GM12878 (cell line): ENCODE measurements around the gene KAZN.

Experiments used
- BHLHE40 ChIP-seq, 2 experiments: fragments of 450-650 bp in 1 of 2; IDR thresholded peaks; 2 replicates each; pipeline ENCODE4 v1.6.1; 2011 to 2017; ENCODE audit warnings: low read depth in 2 of 2, borderline replicate concordance in 1 of 2, improper control_type of control experiment in 1 of 2, low read length in 1 of 2, mild to moderate bottlenecking in 1 of 2
- CTCF ChIP-seq, 3 experiments: IDR thresholded peaks in 2 of 3; conservative IDR thresholded peaks in 1 of 3; 2 replicates each; pipeline ENCODE4 v1.5.1; 2011; ENCODE audit warnings: low read depth in 3 of 3, low read length in 3 of 3, mild to moderate bottlenecking in 3 of 3, control low read depth in 2 of 3, moderate library complexity in 2 of 3, inconsistent platforms in 1 of 3, mixed read lengths in 1 of 3; ENCODE audit not compliant: control insufficient read depth in 2 of 3, insufficient read depth in 1 of 3; ENCODE audit errors: extremely low read depth in 1 of 3
- EGR1 ChIP-seq, 2 experiments: IDR thresholded peaks; 1 replicate in 1 of 2; 2 replicates in 1 of 2; pipeline ENCODE4 v1.6.1; 2011 to 2012; ENCODE audit warnings: low read depth in 2 of 2, low read length in 2 of 2, borderline replicate concordance in 1 of 2, mild to moderate bottlenecking in 1 of 2, moderate library complexity in 1 of 2
- EP300 ChIP-seq, 2 experiments: fragments of 150-350 bp in 1 of 2; IDR thresholded peaks; 2 replicates each; pipeline ENCODE4 v1.6.1; 2011 to 2012; ENCODE audit warnings: low read depth in 2 of 2, low read length in 2 of 2, borderline replicate concordance in 1 of 2, improper control_type of control experiment in 1 of 2, inconsistent platforms in 1 of 2; ENCODE audit not compliant: control insufficient read depth in 1 of 2
- ESRRA ChIP-seq: IDR thresholded peaks from 2 replicates; pipeline ENCODE4 v1.6.1; 2012; ENCODE audit warnings: mild to moderate bottlenecking, low read length, improper control_type of control experiment
- HCFC1 ChIP-seq: fragments of 150-350 bp; IDR thresholded peaks from 2 replicates; pipeline ENCODE4 v1.6.1; 2014; ENCODE audit warnings: low read length
- NRF1 ChIP-seq: conservative IDR thresholded peaks from 2 replicates; pipeline ENCODE4 v1.6.1; 2011; ENCODE audit warnings: mild to moderate bottlenecking, low read depth, low read length, improper control_type of control experiment
- RCOR1 ChIP-seq: conservative IDR thresholded peaks from 2 replicates; pipeline ENCODE4 v1.6.1; 2012; ENCODE audit warnings: low read depth, low read length, improper control_type of control experiment
- REST ChIP-seq: IDR thresholded peaks from 2 replicates; pipeline ENCODE4 v1.6.1; 2012; ENCODE audit warnings: mild to moderate bottlenecking, low read depth, low read length
- SUZ12 ChIP-seq: fragments of 200-600 bp; sonication (generic); IDR thresholded peaks from one replicate; pipeline ENCODE4 v1.6.1; 2018; ENCODE audit warnings: antibody characterized with exemption, mild to moderate bottlenecking; ENCODE audit not compliant: unreplicated experiment

DNA sequence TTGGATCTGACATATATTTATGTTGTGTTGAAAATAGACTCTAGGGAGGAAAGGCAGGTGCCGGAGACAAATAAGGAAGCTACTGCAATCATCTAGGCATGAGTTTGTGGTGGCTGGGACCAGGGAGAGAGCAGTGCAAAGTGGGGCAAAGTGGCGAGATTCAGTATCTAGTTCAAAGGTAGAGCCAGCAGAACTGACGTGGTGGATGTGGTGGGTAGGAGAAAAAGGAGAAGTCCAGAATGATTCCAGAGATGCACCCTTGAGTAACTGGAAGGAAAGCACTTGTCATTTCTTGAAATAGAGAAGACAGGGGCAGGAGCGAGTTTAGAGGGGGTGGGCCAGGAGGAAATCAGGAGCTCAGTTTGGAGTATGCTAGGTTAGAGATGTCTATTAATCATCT, 275.2 kb downstream of the KAZN start:
- no peak for TF ChIP-seq EP300 (IDR thresholded peaks at IDR 0.05; ENCODE audit: borderline replicate concordance in 1 of 2, control insufficient read depth in 1 of 2, low read depth in 2 of 2, low read length in 2 of 2)
- TF ChIP-seq REST = no peak
- TF ChIP-seq BHLHE40 (IDR thresholded peaks at IDR 0.05; ENCODE audit: borderline replicate concordance in 1 of 2, low read depth in 2 of 2, low read length in 1 of 2) = no peak
- TF ChIP-seq EGR1 (IDR thresholded peaks at IDR 0.05; ENCODE audit: borderline replicate concordance in 1 of 2, low read depth in 2 of 2, low read length in 2 of 2) = no peak
- no peak for TF ChIP-seq RCOR1
- TF ChIP-seq ESRRA = no peak
- no peak for TF ChIP-seq CTCF (IDR thresholded peaks at IDR 0.05 in 2 of 3, conservative IDR thresholded peaks at IDR 0.05 in 1 of 3; ENCODE audit: control insufficient read depth in 2 of 3, extremely low read depth in 1 of 3, insufficient read depth in 1 of 3, low read depth in 3 of 3, low read length in 3 of 3)
- no peak for TF ChIP-seq SUZ12
- no peak for TF ChIP-seq HCFC1
- no peak for TF ChIP-seq NRF1
